ENCODE results near the gene ITSN2. TPM values are rescaled to one million over a fixed set of nuclear protein-coding genes. Genes with fewer than 3 reads are reported as not detected.

ITSN2 gene
- total RNA-seq, 1 experiment from 2014 or later: 30.7 TPM

DNA sequence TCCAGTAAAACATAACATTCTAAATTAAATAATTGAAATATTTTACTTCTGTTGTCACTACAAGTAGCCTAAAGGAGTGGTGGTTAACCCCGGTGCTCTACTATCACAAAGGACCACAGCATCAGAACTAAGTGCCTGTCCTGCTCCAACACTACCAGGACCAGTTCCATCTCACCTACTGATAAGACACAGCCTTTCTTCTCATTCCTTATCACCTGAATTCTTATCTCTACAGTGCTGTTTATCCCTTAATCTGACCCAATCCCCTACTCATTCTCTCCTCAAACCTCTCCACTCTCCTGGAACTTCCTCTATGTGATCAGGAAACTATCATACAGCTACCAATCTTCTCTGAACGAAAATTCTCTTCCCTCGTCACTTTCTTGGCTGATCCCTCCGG, 80.2 kb downstream of the ITSN2 start:
- no peak overlapping the region for H3K4me3 ChIP-seq

DNA sequence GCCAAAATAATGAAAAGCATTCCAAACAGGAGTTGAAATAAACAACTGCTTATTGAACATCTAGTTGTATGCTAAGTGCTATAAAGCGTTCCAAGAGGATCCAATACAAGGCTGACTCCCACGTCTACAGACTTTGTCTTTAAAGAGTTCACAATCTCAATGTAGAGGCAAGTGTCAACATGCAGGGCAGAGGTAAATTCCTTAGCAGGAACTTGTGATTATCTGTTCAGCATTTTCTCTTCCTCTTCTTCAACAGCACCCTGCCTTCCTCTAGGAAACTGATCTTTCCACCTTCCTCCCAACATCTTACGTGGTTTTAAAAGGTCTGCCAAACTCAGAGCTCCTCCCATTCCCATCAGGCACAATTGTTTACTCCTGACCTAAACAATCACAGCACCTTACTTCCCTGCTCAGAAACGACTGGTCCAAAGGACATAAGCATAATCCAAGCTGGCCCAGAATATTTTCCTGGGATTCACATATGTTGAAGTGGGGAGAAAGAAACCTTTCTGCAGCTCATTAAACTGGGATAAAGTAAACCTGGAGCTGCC, 83.9 kb downstream of the ITSN2 start:
- DNase-seq: no peak
- Histone ChIP-seq H3K4me3 (no peak overlapping the region), H3K36me3 (peaks cover 17% of the 10 kb centered on the region; the same call in 1 of the 2 replicates), H3K27me3 (no peaks in the 10 kb centered on the region), H3K4me1 (no peaks in the 10 kb centered on the region), H3K27ac (no peak overlapping the region), H3K9me3 (replicated peaks) (no peaks in the 10 kb centered on the region)

More for the DNA sequence above, 80.2 kb downstream of the ITSN2 start:
- Histone ChIP-seq H3K36me3 (0 out of 2 replicates have a peak, but pooled peaks cover 4% of the 10 kb centered on the region), H3K27ac (no peak overlapping the region), H3K27me3 (no peaks in the 10 kb centered on the region), H3K4me1 (no peaks in the 10 kb centered on the region), H3K9me3 (replicated peaks) (no peaks in the 10 kb centered on the region)
- no peak for DNase-seq

DNA sequence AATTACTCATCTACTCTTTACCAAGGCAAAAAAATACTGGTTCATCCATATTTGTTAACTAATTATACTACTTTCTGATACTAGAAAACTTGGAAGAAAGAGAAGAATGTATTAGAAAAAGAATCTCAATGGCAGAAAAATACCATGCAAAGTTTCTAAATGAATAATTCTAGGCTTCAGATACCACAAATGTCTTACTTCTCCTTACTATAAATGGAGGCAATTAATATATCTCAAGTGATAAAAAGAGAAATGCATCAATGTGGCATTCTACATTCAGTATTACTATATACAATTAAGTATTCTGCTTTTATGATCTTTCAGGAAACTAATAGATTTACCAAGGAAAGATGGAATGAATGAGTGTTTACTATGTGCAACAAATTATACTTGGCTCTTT, 85.5 kb downstream of the ITSN2 start:
- Histone ChIP-seq H3K27ac (no peak overlapping the region), H3K9me3 (replicated peaks) (no peaks in the 10 kb centered on the region), H3K27me3 (no peaks in the 10 kb centered on the region), H3K4me1 (no peaks in the 10 kb centered on the region), H3K36me3 (peaks cover 25% of the 10 kb centered on the region; the same call in 1 of the 2 replicates), H3K4me3 (no peak overlapping the region)
- DNase-seq: no peak

DNA sequence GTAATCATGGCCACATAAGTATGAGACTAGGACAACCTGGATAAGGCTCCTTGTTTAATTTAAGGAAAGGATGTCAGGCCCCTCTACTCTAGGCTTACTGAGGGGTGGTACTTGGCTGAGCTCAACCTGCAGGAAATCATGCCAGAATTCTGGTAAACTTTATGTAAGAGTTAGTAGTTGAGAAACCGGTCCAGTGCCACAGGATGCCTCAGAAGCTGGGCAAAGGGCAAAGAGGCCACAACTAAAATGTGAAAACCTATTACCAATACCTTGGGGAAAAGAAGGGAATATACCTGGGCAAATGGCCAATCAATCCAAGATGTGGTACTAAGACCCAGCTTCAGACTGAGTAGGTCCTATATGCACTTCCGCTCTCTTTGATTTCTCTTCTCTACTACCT, 86.7 kb downstream of the ITSN2 start:
- peaks cover 28% of the 10 kb centered on the region; the same call in 1 of the 2 replicates for H3K36me3 ChIP-seq

DNA sequence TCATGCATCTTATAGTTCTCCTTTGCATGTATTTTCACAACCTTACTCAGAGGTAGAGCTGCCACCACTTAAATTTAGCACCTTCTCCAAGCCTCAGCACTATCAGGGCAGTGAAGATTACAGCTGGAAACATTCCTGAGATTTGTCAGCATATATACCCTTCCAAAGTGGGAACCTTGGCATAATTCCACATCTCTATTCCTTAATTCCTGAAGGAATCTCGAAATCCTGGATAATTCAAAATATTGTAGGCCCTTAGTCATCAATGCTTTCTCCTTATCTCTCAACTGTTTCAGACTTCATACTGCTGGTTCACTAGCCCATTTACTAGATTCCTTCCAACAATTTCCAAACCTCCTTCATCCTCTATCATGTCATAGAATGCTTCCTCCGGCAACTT, 87.4 kb downstream of the ITSN2 start:
- Histone ChIP-seq H3K27me3 (no peaks in the 10 kb centered on the region), H3K4me3 (no peak overlapping the region), H3K4me1 (no peaks in the 10 kb centered on the region), H3K9me3 (replicated peaks) (no peaks in the 10 kb centered on the region), H3K27ac (no peak overlapping the region), H3K36me3 (peaks cover 31% of the 10 kb centered on the region; the same call in 1 of the 2 replicates)
- no peak for DNase-seq

More for the DNA sequence above, 86.7 kb downstream of the ITSN2 start:
- DNase-seq: no peak
- Histone ChIP-seq H3K4me1 (no peaks in the 10 kb centered on the region), H3K27ac (no peak overlapping the region), H3K9me3 (replicated peaks) (no peaks in the 10 kb centered on the region), H3K27me3 (no peaks in the 10 kb centered on the region), H3K4me3 (no peak overlapping the region)

DNA sequence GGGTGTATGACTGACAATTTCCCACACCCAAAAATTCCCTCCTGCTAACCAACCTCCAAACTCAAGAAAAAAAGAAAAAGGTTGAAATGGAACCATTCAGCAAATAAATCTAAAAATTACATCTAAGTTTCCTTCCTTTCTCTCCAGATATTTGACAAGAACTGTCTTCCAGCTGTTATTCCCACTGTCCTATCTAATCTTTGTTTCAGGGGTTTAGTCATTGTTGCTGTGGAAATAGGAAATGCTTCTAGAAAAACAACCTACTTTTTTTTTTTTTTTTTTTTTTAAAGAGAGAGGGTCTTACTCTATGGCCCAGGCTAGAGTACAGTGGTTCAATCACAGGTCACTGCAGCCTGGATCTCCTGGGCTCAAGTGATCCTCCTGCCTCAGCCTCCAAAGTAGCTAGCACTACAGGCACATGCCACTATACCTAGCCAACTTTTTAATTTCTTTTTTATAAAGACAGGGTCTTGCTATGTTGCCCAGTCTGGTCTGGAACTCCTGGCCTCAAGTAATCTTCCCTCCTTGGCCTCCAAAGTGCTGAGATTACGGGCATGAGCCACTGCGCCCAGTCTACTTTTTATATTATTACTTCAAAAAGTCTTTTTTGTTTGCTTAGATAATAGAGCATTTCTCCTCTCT, 88.1 kb downstream of the ITSN2 start:
- no peak for DNase-seq
- no peak overlapping the region for H3K4me3 ChIP-seq
- no peaks in the 10 kb centered on the region for H3K4me1 ChIP-seq
- no peak overlapping the region for H3K27ac ChIP-seq
- no peaks in the 10 kb centered on the region for H3K9me3 ChIP-seq (replicated peaks)
- H3K27me3 ChIP-seq: no peaks in the 10 kb centered on the region
- peaks cover 32% of the 10 kb centered on the region; the same call in 1 of the 2 replicates for H3K36me3 ChIP-seq

DNA sequence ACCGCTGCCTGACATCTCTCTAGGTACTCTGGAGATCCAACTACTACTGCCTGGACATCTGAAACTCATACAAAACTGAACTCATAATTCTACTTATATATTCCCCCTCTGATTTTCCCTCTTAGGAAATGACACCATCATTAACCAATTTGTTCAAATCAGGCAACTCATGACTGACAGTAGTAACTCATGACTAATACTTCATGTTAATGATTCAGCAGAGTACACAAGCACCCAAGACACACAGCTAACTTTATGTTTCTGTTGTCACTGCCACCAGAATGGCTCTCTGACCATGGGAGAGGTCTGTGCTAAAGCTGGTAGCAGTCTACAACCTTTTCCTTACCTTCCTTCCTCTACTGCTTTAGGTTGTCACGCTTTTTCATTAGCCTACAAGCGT, 91.1 kb downstream of the ITSN2 start:
- no peaks in the 10 kb centered on the region for H3K4me1 ChIP-seq
- H3K27ac ChIP-seq: no peak overlapping the region
- no peaks in the 10 kb centered on the region for H3K27me3 ChIP-seq
- no peaks in the 10 kb centered on the region for H3K9me3 ChIP-seq (replicated peaks)
- no peak overlapping the region for H3K4me3 ChIP-seq
- DNase-seq: no peak
- H3K36me3 ChIP-seq: peaks cover 31% of the 10 kb centered on the region; the same call in 1 of the 2 replicates

DNA sequence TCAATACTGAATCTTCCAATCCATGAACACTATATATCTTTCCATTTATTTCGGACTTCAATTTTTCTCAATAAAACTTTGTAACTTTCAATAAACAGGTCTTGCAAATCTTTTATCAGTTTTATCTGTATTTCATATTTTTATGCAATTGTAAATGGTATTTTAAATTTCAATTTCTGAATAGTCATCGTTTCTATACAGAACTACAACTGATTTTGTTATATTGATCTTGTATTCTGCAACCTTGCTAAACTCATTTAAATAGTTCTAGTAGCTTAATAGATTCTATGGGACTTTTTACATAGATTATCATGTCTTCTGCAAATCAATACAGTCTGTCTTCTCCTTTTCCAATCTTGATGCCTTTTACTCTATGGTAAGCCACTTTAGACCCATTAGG, 95.1 kb downstream of the ITSN2 start:
- DNase-seq: no peak
- Histone ChIP-seq H3K27ac (no peak overlapping the region), H3K27me3 (no peaks in the 10 kb centered on the region), H3K4me1 (no peaks in the 10 kb centered on the region), H3K9me3 (replicated peaks) (no peaks in the 10 kb centered on the region), H3K4me3 (no peak overlapping the region), H3K36me3 (peaks cover 23% of the 10 kb centered on the region)

DNA sequence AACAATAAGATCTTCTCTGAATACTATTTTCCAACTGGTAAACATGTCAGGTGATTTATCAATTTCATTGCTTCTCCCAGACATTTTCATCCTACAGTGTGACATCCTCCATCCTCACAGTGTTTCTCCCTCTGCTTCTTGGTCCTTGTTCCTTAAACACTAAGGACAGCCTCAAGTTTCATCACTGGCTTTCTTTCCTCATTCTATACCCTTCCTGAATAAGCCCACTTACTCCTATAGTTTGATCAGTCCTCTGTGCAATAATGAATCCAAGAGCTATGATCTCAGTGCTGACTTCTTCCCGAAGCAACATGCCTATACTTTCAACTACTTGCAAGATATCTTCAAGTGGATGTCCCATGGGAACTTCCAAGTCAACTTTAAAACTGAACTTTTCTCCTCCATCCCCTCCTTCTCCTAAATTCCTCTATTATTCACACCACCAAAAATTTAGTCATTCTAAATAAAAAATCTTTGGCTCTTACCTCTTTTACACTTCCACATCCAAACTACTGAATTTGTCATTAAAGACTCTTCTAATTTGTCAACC, 97.8 kb downstream of the ITSN2 start:
- Histone ChIP-seq H3K4me1 (no peaks in the 10 kb centered on the region), H3K9me3 (replicated peaks) (no peaks in the 10 kb centered on the region), H3K27me3 (no peaks in the 10 kb centered on the region), H3K27ac (no peak overlapping the region), H3K4me3 (no peak overlapping the region), H3K36me3 (peaks cover 24% of the 10 kb centered on the region)
- no peak for DNase-seq

DNA sequence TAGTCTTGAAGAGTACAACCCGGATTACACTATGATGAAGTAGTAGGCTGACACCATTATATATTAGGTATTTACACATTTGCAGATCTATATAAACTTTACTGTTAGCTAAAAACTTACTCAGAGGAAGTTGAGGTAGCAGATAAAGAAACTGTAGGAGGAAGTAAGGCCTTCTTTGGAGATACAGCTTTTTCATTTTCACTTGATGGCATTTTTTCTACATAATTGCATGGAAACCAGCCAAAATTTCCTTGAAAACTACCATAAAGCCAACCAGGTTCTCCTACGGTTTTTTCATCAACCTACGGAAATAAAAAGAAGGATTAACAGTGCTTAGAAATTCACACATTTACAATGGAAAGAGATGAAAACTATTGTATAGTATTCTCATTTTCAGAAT, 98.9 kb downstream of the ITSN2 start:
- Histone ChIP-seq H3K9me3 (replicated peaks) (no peaks in the 10 kb centered on the region), H3K27ac (no peak overlapping the region), H3K4me3 (no peak overlapping the region), H3K27me3 (no peaks in the 10 kb centered on the region), H3K36me3 (peaks cover 24% of the 10 kb centered on the region), H3K4me1 (no peaks in the 10 kb centered on the region)
- no peak for DNase-seq

DNA sequence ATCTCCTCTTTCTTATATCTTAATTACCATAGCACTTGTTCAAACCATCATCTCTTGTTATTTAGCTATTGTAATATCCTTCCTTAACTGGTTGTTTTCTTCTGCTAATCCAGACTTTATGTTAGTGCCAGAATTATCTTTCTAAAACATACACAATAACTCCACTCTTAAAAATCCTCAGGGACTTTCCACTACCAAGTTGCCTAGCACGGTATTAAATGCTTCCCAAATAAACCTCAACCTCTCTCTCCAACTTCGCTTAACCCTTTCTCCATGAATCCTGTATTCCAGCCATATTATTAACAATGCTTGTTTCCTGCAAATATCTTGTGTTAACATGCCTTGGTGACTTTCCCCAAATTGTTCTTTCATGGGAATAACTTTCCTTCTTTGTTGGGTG, 101.0 kb downstream of the ITSN2 start:
- H3K27ac ChIP-seq: no peak overlapping the region
- no peak overlapping the region for H3K4me3 ChIP-seq
- peaks cover 19% of the 10 kb centered on the region for H3K36me3 ChIP-seq
- DNase-seq: no peak
- no peaks in the 10 kb centered on the region for H3K27me3 ChIP-seq
- H3K9me3 ChIP-seq (replicated peaks): no peaks in the 10 kb centered on the region
- H3K4me1 ChIP-seq: no peaks in the 10 kb centered on the region

DNA sequence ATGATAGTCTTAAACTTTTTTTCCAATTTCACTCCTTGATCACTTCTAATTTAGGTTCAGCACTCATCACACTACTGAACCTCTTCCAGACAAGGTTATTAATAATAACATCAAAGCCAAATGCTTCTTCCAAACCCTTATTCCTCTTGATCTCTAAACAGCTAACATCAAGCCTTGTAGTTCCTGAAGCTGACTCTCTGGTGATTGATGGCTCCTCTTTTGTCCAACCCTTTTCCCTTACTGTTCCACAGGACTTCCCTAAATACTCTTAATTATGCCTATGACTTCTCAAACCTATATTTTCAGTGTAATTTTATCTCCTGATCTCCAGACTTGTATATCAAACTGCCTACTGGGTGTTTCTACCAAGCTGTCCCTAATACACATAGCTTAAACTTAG, 101.6 kb downstream of the ITSN2 start:
- H3K27me3 ChIP-seq: no peaks in the 10 kb centered on the region

DNA sequence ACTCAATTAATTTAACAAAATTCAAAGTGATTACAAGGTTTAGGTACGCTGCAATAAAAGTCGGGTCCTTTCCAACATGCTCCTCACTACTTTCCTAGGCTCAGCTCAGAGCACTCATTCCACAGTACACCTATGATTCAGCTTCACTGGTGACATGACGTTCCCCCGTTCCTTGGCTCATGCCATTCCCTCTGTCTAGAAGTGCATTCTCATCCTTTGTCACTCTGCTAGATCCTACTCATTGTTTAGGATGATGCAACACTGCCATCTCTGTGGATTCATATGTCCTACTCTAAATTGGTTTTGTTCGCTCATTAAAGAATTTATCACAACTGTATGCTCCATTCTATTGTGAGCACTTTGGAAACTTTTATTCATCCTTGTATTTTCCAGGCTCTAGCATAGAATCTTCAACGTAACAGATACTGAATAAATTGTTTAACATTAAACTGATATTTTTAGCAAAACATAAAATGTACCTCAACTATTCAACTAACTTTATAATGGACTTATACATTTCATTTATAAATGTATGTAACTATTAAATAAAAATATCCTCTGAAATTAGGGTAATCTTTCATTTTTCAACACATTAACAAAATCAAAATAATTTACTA, 106.9 kb downstream of the ITSN2 start:
- H3K9me3 ChIP-seq (replicated peaks): no peaks in the 10 kb centered on the region
- no peak for DNase-seq
- H3K36me3 ChIP-seq: peaks cover 16% of the 10 kb centered on the region
- H3K27me3 ChIP-seq: no peaks in the 10 kb centered on the region
- H3K4me3 ChIP-seq: no peak overlapping the region
- no peak overlapping the region for H3K27ac ChIP-seq
- H3K4me1 ChIP-seq: no peaks in the 10 kb centered on the region

More for the DNA sequence above, 101.6 kb downstream of the ITSN2 start:
- H3K9me3 ChIP-seq (replicated peaks): no peaks in the 10 kb centered on the region
- no peak overlapping the region for H3K27ac ChIP-seq
- peaks cover 23% of the 10 kb centered on the region for H3K36me3 ChIP-seq
- no peak overlapping the region for H3K4me3 ChIP-seq
- no peaks in the 10 kb centered on the region for H3K4me1 ChIP-seq
- no peak for DNase-seq

DNA sequence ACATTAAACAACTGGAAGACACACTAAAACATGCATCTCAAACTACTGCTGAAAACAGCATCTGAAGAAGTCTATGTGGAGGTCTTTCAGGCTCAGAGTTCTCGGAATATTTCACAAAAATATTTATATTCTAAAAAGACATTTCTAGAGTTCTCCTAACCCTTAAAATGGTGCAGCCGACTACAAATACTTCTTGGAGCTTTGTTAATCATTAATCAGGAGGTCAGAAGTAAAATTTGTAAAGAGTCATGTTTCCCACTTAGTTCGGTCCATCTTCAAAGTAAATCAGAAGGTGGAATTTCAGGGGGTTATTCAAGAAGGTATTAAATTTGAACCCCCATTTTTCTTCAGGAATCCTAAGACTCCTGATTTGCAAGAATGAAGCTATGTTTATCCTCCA, 112.7 kb downstream of the ITSN2 start:
- H3K4me3 ChIP-seq: no peak overlapping the region
- H3K36me3 ChIP-seq: peaks cover 27% of the 10 kb centered on the region
- no peak overlapping the region for H3K27ac ChIP-seq
- H3K27me3 ChIP-seq: no peaks in the 10 kb centered on the region
- H3K4me1 ChIP-seq: no peaks in the 10 kb centered on the region; the same call in 1 of the 2 replicates
- no peaks in the 10 kb centered on the region for H3K9me3 ChIP-seq (replicated peaks)
- no peak for DNase-seq

DNA sequence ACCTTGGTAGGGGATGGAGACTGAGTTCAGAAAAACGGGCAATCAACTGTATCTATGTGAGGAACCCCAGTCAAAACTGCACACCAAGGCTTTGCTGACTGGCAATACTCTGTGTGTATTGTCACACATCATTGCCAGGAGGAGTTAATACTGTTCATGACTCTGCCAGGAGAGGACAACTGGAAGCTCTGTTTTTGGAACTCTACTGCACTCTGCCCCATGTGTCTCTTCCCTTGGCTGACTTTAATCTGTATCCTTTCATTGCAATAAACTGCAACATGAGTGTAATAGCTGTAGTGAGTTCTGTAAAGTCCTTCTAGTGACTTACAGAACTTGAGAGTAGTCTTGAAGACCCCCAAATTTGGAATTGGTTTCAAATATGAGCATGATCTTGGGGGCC, 113.2 kb downstream of the ITSN2 start:
- H3K9me3 ChIP-seq (replicated peaks): no peaks in the 10 kb centered on the region
- no peak for DNase-seq
- no peaks in the 10 kb centered on the region for H3K27me3 ChIP-seq
- H3K4me3 ChIP-seq: no peak overlapping the region
- no peak overlapping the region for H3K27ac ChIP-seq
- H3K4me1 ChIP-seq: no peaks in the 10 kb centered on the region; the same call in 1 of the 2 replicates
- H3K36me3 ChIP-seq: peaks cover 30% of the 10 kb centered on the region

Measured in SJCRH30 (cell line).